ENCODE data around the gene LTB4R2.

DNA sequence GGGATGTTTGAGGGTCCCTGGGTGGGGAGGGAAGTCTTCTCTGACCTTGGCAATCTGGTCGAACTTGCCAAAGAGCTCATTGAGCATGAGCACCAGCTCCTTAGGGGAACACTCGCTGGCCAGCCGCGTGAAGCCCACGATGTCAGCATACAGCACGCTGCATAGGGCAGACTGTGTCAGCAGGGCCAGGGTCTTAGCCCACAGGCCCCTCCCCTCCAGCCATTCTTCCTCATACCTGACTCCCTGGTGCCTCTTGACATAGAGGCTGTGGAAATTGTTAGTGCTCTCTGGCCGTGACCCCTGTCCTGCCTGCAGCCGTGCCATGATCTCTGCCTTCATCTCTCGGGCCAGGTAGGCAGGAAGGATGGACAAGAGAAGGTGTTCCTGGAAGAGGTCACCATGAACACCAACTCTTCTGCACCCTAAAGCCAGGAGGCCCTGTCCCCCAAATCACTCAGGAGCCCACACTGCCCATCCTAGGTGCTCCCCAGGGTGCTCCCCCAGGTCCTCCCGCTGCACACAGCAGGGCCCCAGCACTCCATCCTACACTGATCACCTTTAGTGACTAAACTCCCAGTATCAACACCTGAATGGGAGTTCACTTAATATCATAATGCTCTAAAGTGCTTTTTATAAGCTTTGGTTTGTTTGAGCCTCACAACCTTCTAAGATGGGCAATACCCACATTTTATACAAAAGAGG, 21.2 kb downstream of the LTB4R2 start:
- no peak for TF ChIP-seq EZH2 (IDR thresholded peaks at IDR 0.05)
- no peak for TF ChIP-seq POLR2AphosphoS5 (IDR thresholded peaks at IDR 0.05; ENCODE audit: borderline replicate concordance, low read depth, low read length)
- no peak for TF ChIP-seq FOXP2 (optimal IDR thresholded peaks at IDR 0.05; ENCODE audit: control extremely low read depth, extremely low read length, insufficient read depth)
